ENCODE data around the gene MCUR1. TPM values are rescaled to one million over a fixed set of nuclear protein-coding genes. Genes with fewer than 3 reads are reported as not detected.
"Not testable (repeated sequence)": the region's sequence is repeated elsewhere in the genome, so short reads cannot be mapped to it uniquely, and the experiment has no call there.

MCUR1 gene
- 10 to 100 TPM; 12.8 to 14.9 (median 14.1) TPM for total RNA-seq

GRCh38 chr6:13814176-13814937, at the start of gene MCUR1:
Gene MCUR1 (minus strand): TSS chr6:13814557. CDS start chr6:13814429, 128 bp downstream.
- Histone ChIP-seq H3K27ac (peak within 1 kb of the TSS; percentile 93 to 99), H3K4me3 (peak within 1 kb of the TSS; percentile 62 to 99 (median 92)), H3K9me3 (no peaks in the 10 kb centered on the region), H3K4me1 (peaks cover 0 to 8% of the 10 kb centered on the region in 2 donors), H3K36me3 (no peaks in the 10 kb centered on the region), H3K27me3 (no peaks in the 10 kb centered on the region)
- DNase-seq (ENCODE audit: low spot score in 2 of 2): peak; percentile 75 to 78
- intact Hi-C loops (cut with DNase I; ENCODE audit: low total_unique reads): loop anchor here (5.0 kb wide), 1 partner anchor 1603 kb away; no protein-coding TSS in a partner anchor
- TF ChIP-seq POLR2AphosphoS5 (IDR thresholded peaks at IDR 0.05): peak; percentile 45 to 74 (median 64)
- no peak for TF ChIP-seq POLR2A (IDR thresholded peaks at IDR 0.05)
- TF ChIP-seq, protein P1, sequence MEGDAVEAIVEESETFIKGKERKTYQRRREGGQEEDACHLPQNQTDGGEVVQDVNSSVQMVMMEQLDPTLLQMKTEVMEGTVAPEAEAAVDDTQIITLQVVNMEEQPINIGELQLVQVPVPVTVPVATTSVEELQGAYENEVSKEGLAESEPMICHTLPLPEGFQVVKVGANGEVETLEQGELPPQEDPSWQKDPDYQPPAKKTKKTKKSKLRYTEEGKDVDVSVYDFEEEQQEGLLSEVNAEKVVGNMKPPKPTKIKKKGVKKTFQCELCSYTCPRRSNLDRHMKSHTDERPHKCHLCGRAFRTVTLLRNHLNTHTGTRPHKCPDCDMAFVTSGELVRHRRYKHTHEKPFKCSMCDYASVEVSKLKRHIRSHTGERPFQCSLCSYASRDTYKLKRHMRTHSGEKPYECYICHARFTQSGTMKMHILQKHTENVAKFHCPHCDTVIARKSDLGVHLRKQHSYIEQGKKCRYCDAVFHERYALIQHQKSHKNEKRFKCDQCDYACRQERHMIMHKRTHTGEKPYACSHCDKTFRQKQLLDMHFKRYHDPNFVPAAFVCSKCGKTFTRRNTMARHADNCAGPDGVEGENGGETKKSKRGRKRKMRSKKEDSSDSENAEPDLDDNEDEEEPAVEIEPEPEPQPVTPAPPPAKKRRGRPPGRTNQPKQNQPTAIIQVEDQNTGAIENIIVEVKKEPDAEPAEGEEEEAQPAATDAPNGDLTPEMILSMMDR (IDR thresholded peaks at IDR 0.05): peak in 1 of 3 donors; percentile 10

DNA sequence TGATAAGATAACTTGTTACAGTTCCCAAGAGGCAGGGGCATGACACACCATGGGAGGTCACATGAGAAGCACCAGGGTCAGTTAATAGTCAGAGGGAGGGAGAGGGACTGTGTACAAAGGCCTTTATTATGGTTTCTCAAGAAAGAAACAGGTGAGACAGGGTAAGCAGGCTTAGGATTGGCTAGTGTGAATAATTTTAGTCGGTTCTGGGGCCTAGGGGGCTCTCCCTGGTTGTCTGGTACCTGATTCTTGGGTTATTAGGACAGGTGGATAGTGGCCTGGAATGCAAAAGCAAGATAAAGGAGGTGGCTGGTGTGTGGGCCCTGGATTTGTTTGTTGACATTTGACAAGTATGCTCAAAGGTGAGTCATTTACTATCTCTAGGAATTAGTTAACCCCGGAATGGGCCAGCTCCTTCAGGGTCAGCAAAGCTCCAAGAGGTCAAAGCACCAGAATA, 49.4 kb upstream of the MCUR1 start:
- TF ChIP-seq, protein P1 (IDR thresholded peaks at IDR 0.05): no peak
- TF ChIP-seq POLR2AphosphoS5 (IDR thresholded peaks at IDR 0.05) (no peak), POLR2A (IDR thresholded peaks at IDR 0.05) (no peak)
- Histone ChIP-seq H3K36me3 (no peaks in the 10 kb centered on the region), H3K27ac (no peak overlapping the region), H3K27me3 (peaks cover 5 to 7% of the 10 kb centered on the region in 2 donors), H3K4me3 (no peak overlapping the region), H3K4me1 (peaks cover 0 to 4% of the 10 kb centered on the region in 2 donors), H3K9me3 (no peaks in the 10 kb centered on the region)
- DNase-seq (ENCODE audit: low spot score in 2 of 2): no peak
- intact Hi-C loops (cut with DNase I; ENCODE audit: low total_unique reads): no loop called here

- DNase-seq (ENCODE audit: low spot score in 2 of 2); intact Hi-C loops (cut with DNase I; ENCODE audit: low total_unique reads); H3K9me3 ChIP-seq; H3K27me3 ChIP-seq; H3K4me1 ChIP-seq; H3K27ac ChIP-seq; H3K36me3 ChIP-seq: not testable (repeated sequence)
- H3K4me3 ChIP-seq: peak overlapping the region; percentile 19 to 64 (median 50)
These were observed 46.3 kb upstream of the MCUR1 start for GRCh38 chr6:13860556-13861185.

DNA sequence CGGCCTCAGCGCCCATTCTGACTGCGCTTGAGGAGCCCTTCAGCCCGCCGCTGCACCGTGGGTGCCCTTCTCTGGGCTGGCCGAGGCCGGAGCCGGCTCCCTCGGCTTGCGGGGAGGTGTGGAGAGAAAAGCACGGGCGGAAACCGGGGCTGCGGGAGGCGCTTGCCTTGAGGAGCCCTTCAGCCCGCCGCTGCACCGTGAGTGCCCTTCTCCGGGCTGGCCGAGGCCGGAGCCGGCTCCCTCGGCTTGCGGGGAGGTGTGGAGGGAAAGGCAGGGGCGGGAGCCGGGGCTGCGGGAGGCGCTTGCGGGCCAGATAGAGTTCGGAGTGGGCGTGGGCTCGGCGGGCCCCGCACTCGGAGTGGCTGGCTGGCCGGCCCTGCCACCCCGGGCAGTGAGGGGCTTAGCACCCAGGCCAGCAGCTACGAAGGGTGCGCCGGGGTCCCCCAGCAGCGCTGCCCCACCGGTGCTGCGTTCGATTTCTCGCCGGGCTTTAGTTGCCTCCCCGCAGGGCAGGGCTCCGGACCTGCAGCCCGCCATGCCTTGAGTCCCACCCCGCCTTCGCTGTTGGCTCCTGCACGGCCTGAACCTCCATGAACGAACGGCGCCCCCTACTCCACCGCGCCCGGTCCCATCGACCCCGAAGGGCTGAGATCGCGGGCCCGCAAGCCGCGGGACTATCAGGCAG, 45.7 kb upstream of the MCUR1 start:
- no peak for DNase-seq (ENCODE audit: low spot score in 2 of 2)
- peak overlapping the region; percentile 19 to 64 (median 50) for H3K4me3 ChIP-seq
- TF ChIP-seq POLR2A (IDR thresholded peaks at IDR 0.05) (no peak), POLR2AphosphoS5 (IDR thresholded peaks at IDR 0.05) (no peak)
- TF ChIP-seq, protein P1 (IDR thresholded peaks at IDR 0.05): no peak
- no peaks in the 10 kb centered on the region for H3K36me3 ChIP-seq
- H3K27me3 ChIP-seq: peaks cover 5 to 7% of the 10 kb centered on the region in 2 donors
- intact Hi-C loops (cut with DNase I; ENCODE audit: low total_unique reads): no loop called here
- peaks cover 0 to 3% of the 10 kb centered on the region in 2 donors for H3K9me3 ChIP-seq
- peaks cover 0 to 4% of the 10 kb centered on the region in 2 donors for H3K4me1 ChIP-seq
- no peak overlapping the region for H3K27ac ChIP-seq

DNA sequence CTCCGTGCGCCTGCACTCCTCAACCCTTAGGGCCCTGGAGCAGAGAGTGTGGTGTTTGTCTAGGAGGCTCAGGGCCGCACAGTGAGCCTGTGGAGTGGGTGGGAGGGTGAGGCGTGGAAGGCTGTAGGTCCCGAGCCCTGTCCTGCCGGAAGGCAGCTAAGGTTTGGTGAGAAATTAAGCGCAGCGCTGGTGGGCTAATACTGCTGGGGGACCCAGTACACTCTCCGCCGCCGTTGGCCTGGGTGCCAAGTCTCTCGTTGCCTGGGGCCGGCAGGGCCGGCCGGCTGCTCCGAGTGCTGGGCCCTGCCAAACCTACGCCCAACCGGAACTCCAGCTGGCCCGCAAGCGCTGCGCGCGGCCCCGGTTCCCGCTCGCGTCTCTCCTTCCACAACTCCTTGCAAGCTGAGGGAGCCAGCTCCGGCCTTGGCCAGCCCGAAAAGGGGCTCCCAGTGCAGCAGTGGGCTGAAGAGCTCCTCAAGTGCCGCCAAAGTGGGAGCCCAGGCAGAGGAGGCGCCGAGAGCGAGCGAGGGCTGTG, 40.4 kb upstream of the MCUR1 start:
- intact Hi-C loops (cut with DNase I; ENCODE audit: low total_unique reads): no loop called here
- Histone ChIP-seq H3K4me1 (peaks cover 0 to under 1% of the 10 kb centered on the region in 2 donors), H3K4me3 (no peak overlapping the region), H3K27me3 (no peaks in the 10 kb centered on the region), H3K36me3 (no peaks in the 10 kb centered on the region), H3K9me3 (peaks cover 0 to 6% of the 10 kb centered on the region in 2 donors), H3K27ac (no peak overlapping the region)
- DNase-seq (ENCODE audit: low spot score in 2 of 2): no peak
- TF ChIP-seq POLR2A (IDR thresholded peaks at IDR 0.05) (no peak), POLR2AphosphoS5 (IDR thresholded peaks at IDR 0.05) (no peak)
- TF ChIP-seq, protein P1 (IDR thresholded peaks at IDR 0.05): no peak

Data from breast epithelium (tissue), 4 donors.